Aorta (tissue), 5 donors: Measurements from ENCODE around the gene SBF2. TPM values are rescaled to one million over a fixed set of nuclear protein-coding genes. Genes with fewer than 3 reads are reported as not detected.

ENCODE experiments used
- ATAC-seq: fragments of 200-7000 bp; cut with Tn5 transposase; one replicate; pipeline ENCODE4 v1.9.1; 2022; ENCODE audit warnings: moderate library complexity; ENCODE audit not compliant: low FRiP score
- DNase-seq, 2 donors: peaks; one replicate each; pipeline ENCODE4 v3.0.0-alpha.2; 2020
- H3K27ac ChIP-seq, 2 donors: one replicate each; pipeline ENCODE4 v1.5.1; 2013; ENCODE audit warnings: low read length in 2 of 2, mild to moderate bottlenecking in 2 of 2, moderate library complexity in 2 of 2, control low read depth in 1 of 2, inconsistent platforms in 1 of 2, low read depth in 1 of 2
- H3K27me3 ChIP-seq, 2 donors: one replicate each; pipeline ENCODE4 v1.6.1; 2013; ENCODE audit warnings: control low read depth in 1 of 2, low read length in 1 of 2, mild to moderate bottlenecking in 1 of 2, moderate library complexity in 1 of 2; ENCODE audit not compliant: insufficient read depth in 2 of 2, control insufficient read depth in 1 of 2
- H3K36me3 ChIP-seq, 2 donors: one replicate each; pipeline ENCODE4 v1.6.1; 2013; ENCODE audit warnings: control low read depth in 1 of 2, low read length in 1 of 2, mild to moderate bottlenecking in 1 of 2; ENCODE audit not compliant: insufficient read depth in 2 of 2, control insufficient read depth in 1 of 2
- H3K4me1 ChIP-seq, 2 donors: one replicate each; pipeline ENCODE4 v1.6.1; 2013; ENCODE audit warnings: low read length in 2 of 2, control low read depth in 1 of 2, mild to moderate bottlenecking in 1 of 2, moderate library complexity in 1 of 2; ENCODE audit not compliant: insufficient read depth in 2 of 2, control insufficient read depth in 1 of 2
- H3K4me3 ChIP-seq, 2 donors: one replicate each; pipeline ENCODE4 v1.5.1; 2013; ENCODE audit warnings: low read length in 2 of 2, control low read depth in 1 of 2, mild to moderate bottlenecking in 1 of 2
- H3K9me3 ChIP-seq: one replicate; pipeline ENCODE4 v1.6.1; 2013; ENCODE audit warnings: mild to moderate bottlenecking, low read length; ENCODE audit not compliant: control insufficient read depth
- WGBS, 2 donors: extraction: QIAGEN DNeasy Blood & Tissue Kit; methylation state at CpG; one replicate each; pipeline ENCODE4 v1.1.7; 2013; 5-methylcytosine and 5-hydroxymethylcytosine counted together
- intact Hi-C, 2 donors: fragments of 100-400 bp; cut with DNase I; formaldehyde crosslinking; loops; one replicate each; pipeline versions ENCODE4 v1.14.2 to v1.15.0; 2022
- polyA plus RNA-seq, 2 donors: library from polyadenylated mRNA; stranded (reverse); fragments of 200-250 nt; gene quantifications; one replicate each; pipeline ENCODE4 v1.2.3, GENCODE V29; 2013
- total RNA-seq, 2 donors: library from RNA; stranded (reverse); fragmentation: NEBNext Ultra II Directional; extraction: Animal tissue kit (Norgen Biotek cat#: 25700); gene quantifications; one replicate each; pipeline ENCODE4 v1.2.1, GENCODE V29; 2021
- donor health status: healthy with polysubstance abuse.
- donor health status: Bipolar disorder and iron deficiency.
- donor health status: DM: no; HTN: no; CAD: no.
- donor health status: DM: no; HTN: no; CAD: no.
- donor health status: DM: yes; HTN: yes; CAD: no.

The SBF2 gene
- total and polyA plus RNA-seq, 4 donors: 6.4 to 82.0 (median 47.6) TPM

- peak; percentile 12 for ATAC-seq
- intact Hi-C loops: loop anchor here in 1 of 2 donors (5.0 to 10.0 kb wide), 2 partner anchors 409 to 569 kb away; no protein-coding TSS in a partner anchor
Measured at GRCh38 chr11:10326012-10326964, 32.3 kb upstream of the SBF2 start.

GRCh38 chr11:10325277-10326011 lies 31.4 kb upstream of the SBF2 start:
- H3K4me3 ChIP-seq: no peak overlapping the region
- no peaks in the 10 kb centered on the region for H3K27me3 ChIP-seq
- H3K9me3 ChIP-seq: no peaks in the 10 kb centered on the region
- peak overlapping the region; percentile 74 to 80 for H3K27ac ChIP-seq
- 4 to 7% methylated on average over 6 of the region's 6 CpGs for WGBS, 2 donors
- peaks cover 7 to 10% of the 10 kb centered on the region in 2 donors for H3K4me1 ChIP-seq
- ATAC-seq: no peak
- intact Hi-C loops: loop anchor here in 1 of 2 donors (5.0 to 10.0 kb wide), 2 partner anchors 409 to 568 kb away; no protein-coding TSS in a partner anchor
- no peak for DNase-seq
- H3K36me3 ChIP-seq: no peaks in the 10 kb centered on the region

More at GRCh38 chr11:10326012-10326964, 32.3 kb upstream of the SBF2 start:
- peaks cover 7 to 10% of the 10 kb centered on the region in 2 donors for H3K4me1 ChIP-seq
- no peak overlapping the region for H3K4me3 ChIP-seq
- peak in 1 of 2 donors; percentile 59 for DNase-seq
- H3K27me3 ChIP-seq: no peaks in the 10 kb centered on the region
- H3K9me3 ChIP-seq: no peaks in the 10 kb centered on the region
- peak overlapping the region in 1 of 2 donors; percentile 64 for H3K27ac ChIP-seq
- 3 to 8% methylated on average over 2 of the region's 2 CpGs for WGBS, 2 donors
- H3K36me3 ChIP-seq: no peaks in the 10 kb centered on the region

GRCh38 chr11:10324474-10324873 lies 30.5 kb upstream of the SBF2 start:
- peaks cover 7 to 10% of the 10 kb centered on the region in 2 donors for H3K4me1 ChIP-seq
- no peaks in the 10 kb centered on the region for H3K9me3 ChIP-seq
- H3K27me3 ChIP-seq: no peaks in the 10 kb centered on the region
- H3K36me3 ChIP-seq: no peaks in the 10 kb centered on the region
- ATAC-seq (no peak), DNase-seq (no peak)
- intact Hi-C loops: loop anchor here (5.0 to 10.0 kb wide), 3 partner anchors 332 to 567 kb away; no protein-coding TSS in a partner anchor
- H3K4me3 ChIP-seq: no peak overlapping the region
- H3K27ac ChIP-seq: peak overlapping the region; percentile 74 to 80
- 82 to 86% methylated on average over 3 of the region's 3 CpGs for WGBS, 2 donors

- H3K27ac ChIP-seq: no peak overlapping the region
- no peak overlapping the region for H3K4me3 ChIP-seq
- no peaks in the 10 kb centered on the region for H3K27me3 ChIP-seq
- no peaks in the 10 kb centered on the region for H3K9me3 ChIP-seq
- peaks cover 7 to 10% of the 10 kb centered on the region in 2 donors for H3K4me1 ChIP-seq
- DNase-seq (no peak), ATAC-seq (no peak)
- intact Hi-C loops: loop anchor here (5.0 to 10.0 kb wide), 3 partner anchors 331 to 566 kb away; no protein-coding TSS in a partner anchor
- WGBS, 2 donors: 13 to 14% methylated on average over 1 of the region's 1 CpG
- H3K36me3 ChIP-seq: no peaks in the 10 kb centered on the region
Measured at GRCh38 chr11:10323793-10324170, 29.8 kb upstream of the SBF2 start.

GRCh38 chr11:10322830-10323792 lies 29.1 kb upstream of the SBF2 start:
- intact Hi-C loops: loop anchor here (1.0 to 10.0 kb wide), 4 partner anchors 15 to 566 kb away; no protein-coding TSS in a partner anchor
- 23% methylated on average over 8 of the region's 8 CpGs for WGBS, 2 donors

GRCh38 chr11:10322401-10322800 lies 28.4 kb upstream of the SBF2 start:
- peaks cover 6% of the 10 kb centered on the region in 2 donors for H3K4me1 ChIP-seq
- H3K27me3 ChIP-seq: no peaks in the 10 kb centered on the region
- H3K9me3 ChIP-seq: no peaks in the 10 kb centered on the region
- H3K4me3 ChIP-seq: no peak overlapping the region
- no peaks in the 10 kb centered on the region for H3K36me3 ChIP-seq
- DNase-seq (peak in 1 of 2 donors; percentile 67), ATAC-seq (peak; percentile 62)
- 10 to 11% methylated on average over 2 of the region's 2 CpGs for WGBS, 2 donors
- intact Hi-C loops: loop anchor here (1.0 to 10.0 kb wide), 4 partner anchors 14 to 565 kb away; no protein-coding TSS in a partner anchor
- peak overlapping the region; percentile 86 to 96 for H3K27ac ChIP-seq

More at GRCh38 chr11:10322830-10323792, 29.1 kb upstream of the SBF2 start:
- H3K27ac ChIP-seq: peak overlapping the region; percentile 86 to 96
- H3K27me3 ChIP-seq: no peaks in the 10 kb centered on the region
- peaks cover 6 to 7% of the 10 kb centered on the region in 2 donors for H3K4me1 ChIP-seq
- DNase-seq: peak in 1 of 2 donors; percentile 72
- no peak overlapping the region for H3K4me3 ChIP-seq
- H3K9me3 ChIP-seq: no peaks in the 10 kb centered on the region
- peak; percentile 82 for ATAC-seq
- H3K36me3 ChIP-seq: no peaks in the 10 kb centered on the region

GRCh38 chr11:10320736-10321465 lies 26.9 kb upstream of the SBF2 start:
- no peak for ATAC-seq
- DNase-seq: no peak
- 56 to 86% methylated on average over 4 of the region's 4 CpGs for WGBS, 2 donors
- Histone ChIP-seq H3K4me1 (peaks cover 2 to 4% of the 10 kb centered on the region in 2 donors), H3K27me3 (no peaks in the 10 kb centered on the region), H3K4me3 (no peak overlapping the region), H3K36me3 (no peaks in the 10 kb centered on the region), H3K9me3 (no peaks in the 10 kb centered on the region), H3K27ac (no peak overlapping the region)
- intact Hi-C loops: loop anchor here (5.0 to 10.0 kb wide), 3 partner anchors 329 to 564 kb away; no protein-coding TSS in a partner anchor
